ENCODE data around the gene NFAT5.
"Not testable (repeated sequence)": the region's sequence is repeated elsewhere in the genome, so short reads cannot be mapped to it uniquely, and the experiment has no call there.

NFAT5 gene

GRCh38 chr16:69535123-69536050, 30.4 kb upstream of the NFAT5 start:
- H3K36me3 Mint-ChIP-seq = no peaks in the 10 kb centered on the region
- no peak overlapping the region for H3K27ac Mint-ChIP-seq
- DNase-seq (no peak), ATAC-seq (replicated peaks) (no peak)
- H3K27me3 Mint-ChIP-seq = no peaks in the 10 kb centered on the region
- H3K4me3 Mint-ChIP-seq = no peak overlapping the region
- peaks cover 16 to 21% of the 10 kb centered on the region in 2 donors for H3K4me1 Mint-ChIP-seq
- no peaks in the 10 kb centered on the region for H3K9me3 Mint-ChIP-seq

- ATAC-seq (replicated peaks) (no peak), DNase-seq (no peak)
- Mint-ChIP-seq H3K36me3 (no peaks in the 10 kb centered on the region), H3K27me3 (no peaks in the 10 kb centered on the region), H3K4me3 (no peak overlapping the region), H3K4me1 (peaks cover 12 to 26% of the 10 kb centered on the region in 2 donors), H3K9me3 (no peaks in the 10 kb centered on the region), H3K27ac (no peak overlapping the region)
These were observed 28.1 kb upstream of the NFAT5 start for GRCh38 chr16:69537706-69538080.

- ATAC-seq (replicated peaks) (no peak), DNase-seq (no peak)
- H3K27ac Mint-ChIP-seq = no peak overlapping the region
- no peak overlapping the region for H3K4me3 Mint-ChIP-seq
- H3K27me3 Mint-ChIP-seq = no peaks in the 10 kb centered on the region
- no peaks in the 10 kb centered on the region for H3K36me3 Mint-ChIP-seq
- H3K9me3 Mint-ChIP-seq = no peaks in the 10 kb centered on the region
- peaks cover 14 to 31% of the 10 kb centered on the region in 2 donors for H3K4me1 Mint-ChIP-seq
These were observed 27.0 kb upstream of the NFAT5 start for GRCh38 chr16:69538808-69539207.

- ATAC-seq (replicated peaks) (no peak), DNase-seq (no peak)
- H3K4me1 Mint-ChIP-seq = peaks cover 9 to 25% of the 10 kb centered on the region in 2 donors
- no peaks in the 10 kb centered on the region for H3K36me3 Mint-ChIP-seq
- H3K9me3 Mint-ChIP-seq = no peaks in the 10 kb centered on the region
- no peak overlapping the region for H3K27ac Mint-ChIP-seq
- no peak overlapping the region for H3K4me3 Mint-ChIP-seq
- no peaks in the 10 kb centered on the region for H3K27me3 Mint-ChIP-seq
These were observed 22.8 kb upstream of the NFAT5 start for GRCh38 chr16:69542974-69543373.

- peaks cover 9 to 25% of the 10 kb centered on the region in 2 donors for H3K4me1 Mint-ChIP-seq
- no peak for DNase-seq
- no peak overlapping the region for H3K27ac Mint-ChIP-seq
- H3K4me3 Mint-ChIP-seq = no peak overlapping the region
- no peaks in the 10 kb centered on the region for H3K36me3 Mint-ChIP-seq
- H3K27me3 Mint-ChIP-seq = no peaks in the 10 kb centered on the region
- H3K9me3 Mint-ChIP-seq = no peaks in the 10 kb centered on the region
- peak; percentile 54 to 64 for ATAC-seq (replicated peaks)
These were observed 21.7 kb upstream of the NFAT5 start for GRCh38 chr16:69544088-69544487.

- not testable (repeated sequence) for H3K36me3 Mint-ChIP-seq; ATAC-seq (replicated peaks); H3K4me3 Mint-ChIP-seq
These were observed 19.1 kb upstream of the NFAT5 start for GRCh38 chr16:69546663-69547062.

GRCh38 chr16:69553332-69553731, 12.4 kb upstream of the NFAT5 start:
- Mint-ChIP-seq H3K27ac (no peak overlapping the region), H3K36me3 (peaks cover 3% of the 10 kb centered on the region in 2 donors), H3K4me1 (peaks cover 8 to 19% of the 10 kb centered on the region in 2 donors), H3K4me3 (no peak overlapping the region), H3K27me3 (no peaks in the 10 kb centered on the region), H3K9me3 (peaks cover 5 to 8% of the 10 kb centered on the region in 2 donors)
- no peak for ATAC-seq (replicated peaks)
- no peak for DNase-seq

More at GRCh38 chr16:69546663-69547062, 19.1 kb upstream of the NFAT5 start:
- H3K27ac Mint-ChIP-seq, H3K27me3 Mint-ChIP-seq, DNase-seq, H3K9me3 Mint-ChIP-seq: not testable (repeated sequence)
- peaks cover 5 to 11% of the 10 kb centered on the region in 2 donors for H3K4me1 Mint-ChIP-seq

- DNase-seq = no peak
- Mint-ChIP-seq H3K9me3 (peaks cover 5 to 8% of the 10 kb centered on the region in 2 donors), H3K4me3 (no peak overlapping the region), H3K36me3 (peaks cover 3 to 4% of the 10 kb centered on the region in 2 donors), H3K4me1 (peaks cover 10 to 24% of the 10 kb centered on the region in 2 donors), H3K27me3 (no peaks in the 10 kb centered on the region), H3K27ac (no peak overlapping the region)
- ATAC-seq (replicated peaks) = peak in 1 of 2 donors; percentile 29
These were observed 11.3 kb upstream of the NFAT5 start for GRCh38 chr16:69554495-69554894.

- Mint-ChIP-seq H3K4me3 (no peak overlapping the region), H3K27ac (no peak overlapping the region), H3K9me3 (peaks cover 5 to 8% of the 10 kb centered on the region in 2 donors), H3K27me3 (no peaks in the 10 kb centered on the region), H3K36me3 (peaks cover 3 to 4% of the 10 kb centered on the region in 2 donors), H3K4me1 (peaks cover 10 to 24% of the 10 kb centered on the region in 2 donors)
- no peak for ATAC-seq (replicated peaks)
- DNase-seq = no peak
These were observed 10.3 kb upstream of the NFAT5 start for GRCh38 chr16:69555437-69555836.

- Mint-ChIP-seq H3K9me3 (peaks cover 5 to 8% of the 10 kb centered on the region in 2 donors), H3K27ac (no peak overlapping the region), H3K4me3 (no peak overlapping the region), H3K4me1 (peaks cover 10 to 24% of the 10 kb centered on the region in 2 donors), H3K27me3 (no peaks in the 10 kb centered on the region), H3K36me3 (peaks cover 3 to 4% of the 10 kb centered on the region in 2 donors)
- DNase-seq = no peak
- no peak for ATAC-seq (replicated peaks)
These were observed 9.9 kb upstream of the NFAT5 start for GRCh38 chr16:69555867-69556266.

GRCh38 chr16:69559164-69559563, 6.6 kb upstream of the NFAT5 start:
- Mint-ChIP-seq H3K36me3 (peaks cover 3 to 4% of the 10 kb centered on the region in 2 donors), H3K27ac (no peak overlapping the region), H3K4me1 (peaks cover 13 to 41% of the 10 kb centered on the region in 2 donors), H3K4me3 (no peak overlapping the region), H3K9me3 (peaks cover 5 to 8% of the 10 kb centered on the region in 2 donors), H3K27me3 (no peaks in the 10 kb centered on the region)
- DNase-seq (no peak), ATAC-seq (replicated peaks) (no peak)

GRCh38 chr16:69561367-69561766, 4.4 kb upstream of the NFAT5 start:
- H3K27ac Mint-ChIP-seq; H3K9me3 Mint-ChIP-seq; H3K4me3 Mint-ChIP-seq; ATAC-seq (replicated peaks); H3K27me3 Mint-ChIP-seq; DNase-seq; H3K36me3 Mint-ChIP-seq: not testable (repeated sequence)
- H3K4me1 Mint-ChIP-seq = peaks cover 10 to 29% of the 10 kb centered on the region in 2 donors

GRCh38 chr16:69561901-69562300, 3.9 kb upstream of the NFAT5 start:
- DNase-seq = no peak
- Mint-ChIP-seq H3K27ac (no peak overlapping the region), H3K36me3 (peaks cover 7 to 8% of the 10 kb centered on the region in 2 donors), H3K9me3 (peaks cover 2 to 4% of the 10 kb centered on the region in 2 donors), H3K4me1 (peaks cover 10 to 29% of the 10 kb centered on the region in 2 donors), H3K27me3 (no peaks in the 10 kb centered on the region), H3K4me3 (no peak overlapping the region)
- no peak for ATAC-seq (replicated peaks)

GRCh38 chr16:69562813-69563212, 3.0 kb upstream of the NFAT5 start:
- peaks cover 8 to 14% of the 10 kb centered on the region in 2 donors for H3K36me3 Mint-ChIP-seq
- ATAC-seq (replicated peaks) = no peak
- no peaks in the 10 kb centered on the region for H3K9me3 Mint-ChIP-seq
- H3K27ac Mint-ChIP-seq = no peak overlapping the region
- no peak for DNase-seq
- peaks cover 13 to 33% of the 10 kb centered on the region in 2 donors for H3K4me1 Mint-ChIP-seq
- no peaks in the 10 kb centered on the region for H3K27me3 Mint-ChIP-seq
- H3K4me3 Mint-ChIP-seq = no peak overlapping the region

All from stimulated activated naive B cell treated with anti-CD40 and anti-IgM and Interleukin-4, amounts not matched to agents 10 μg/mL and 1 μg/mL and 100 μg/mL, for 72 hours (primary cell).